ENCODE measurements around the gene RBM38. TPM values are rescaled to one million over a fixed set of nuclear protein-coding genes. Genes with fewer than 3 reads are reported as not detected.

Gene RBM38
- total and polyA plus RNA-seq, 2 of the 4 experiments (the other 2 are of a cell fraction), result 5.2 to 11.9 TPM

DNA sequence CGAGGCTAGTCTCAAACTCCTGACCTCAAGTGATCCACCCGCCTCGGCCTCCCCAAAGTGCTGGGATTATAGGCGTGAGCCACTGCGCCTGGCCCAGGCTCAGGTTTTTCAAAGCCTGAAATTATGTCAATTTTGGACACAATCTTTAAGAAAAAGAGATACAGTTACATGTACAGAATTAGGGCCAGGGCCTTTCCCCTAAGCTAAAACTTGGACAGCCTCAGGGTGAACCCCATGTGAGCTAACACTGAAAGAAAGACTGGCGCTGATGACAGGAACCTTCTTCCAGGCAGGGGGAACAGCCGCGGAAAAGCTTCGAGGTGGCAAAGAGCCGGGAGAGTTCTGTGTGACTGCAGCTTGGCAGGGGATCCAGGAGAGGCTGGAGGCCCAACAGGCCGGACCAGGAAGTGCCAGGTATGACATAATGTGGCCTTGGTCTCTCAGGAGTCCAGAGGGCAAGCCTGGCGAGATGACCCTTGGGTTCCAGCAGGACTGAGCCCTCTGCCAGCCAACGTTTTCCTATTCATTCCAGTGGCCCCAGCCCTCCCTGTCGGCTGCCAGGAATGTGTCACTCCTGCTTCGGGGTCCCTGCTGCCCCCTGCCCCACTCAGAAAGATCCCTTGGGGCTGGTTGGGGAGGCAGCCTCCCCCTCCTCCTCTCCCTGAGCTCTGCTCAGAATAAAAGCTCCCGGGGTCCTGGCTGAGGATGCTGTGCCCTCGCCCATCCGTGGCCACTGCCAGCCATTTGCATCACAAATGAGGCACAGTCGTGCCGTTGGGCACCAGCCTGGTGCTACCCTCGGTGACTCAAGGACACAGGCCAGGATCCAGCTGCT is 37.3 kb downstream of the RBM38 start:
- Histone ChIP-seq H4K91ac (ENCODE audit: insufficient read depth, low read depth, low read length) (no peak overlapping the region), H3K18ac (ENCODE audit: low read depth, low read length) (no peak overlapping the region), H3K4ac (ENCODE audit: low read depth, low read length) (no peak overlapping the region), H2BK5ac (ENCODE audit: low read depth, low read length, poor library complexity, severe bottlenecking) (no peak overlapping the region), H4K20me1 (ENCODE audit: insufficient read depth, low read length) (no peaks in the 10 kb centered on the region), H3K9ac (ENCODE audit: low read depth, low read length) (no peak overlapping the region), H3K79me1 (ENCODE audit: low read depth in 1 of 2, low read length in 2 of 2) (no peaks in the 10 kb centered on the region), H3K9me3 (ENCODE audit: control insufficient read depth, insufficient read depth, low read length) (no peaks in the 10 kb centered on the region), H2AFZ (replicated peaks; ENCODE audit: low read length, poor library complexity) (peak overlapping the region; percentile 3), H2AK9ac (replicated peaks; ENCODE audit: low read depth, low read length, poor library complexity) (no peak overlapping the region), H2AK5ac (ENCODE audit: low read depth, low read length) (no peak overlapping the region), H3K4me1 (ENCODE audit: control insufficient read depth, insufficient read depth, low read length) (no peaks in the 10 kb centered on the region), H2BK15ac (ENCODE audit: low read depth, low read length) (no peak overlapping the region), H3K4me2 (ENCODE audit: low read depth, low read length) (no peak overlapping the region), H2BK20ac (ENCODE audit: low read depth, low read length) (no peak overlapping the region), H3K9me1 (ENCODE audit: insufficient read depth, low read length) (no peaks in the 10 kb centered on the region), H3K4me3 (ENCODE audit: insufficient read depth, low read depth, low read length) (no peak overlapping the region), H3K27me3 (ENCODE audit: control insufficient read depth, insufficient read depth, low read length) (peaks cover 5% of the 10 kb centered on the region; the same call in 1 of the 2 replicates), H4K5ac (ENCODE audit: low read depth, low read length) (no peak overlapping the region), H4K8ac (ENCODE audit: low read depth in 2 of 2, low read length in 2 of 2) (no peak overlapping the region), H3K36me3 (ENCODE audit: control insufficient read depth, insufficient read depth, low read length) (no peaks in the 10 kb centered on the region), H3K27ac (ENCODE audit: insufficient read depth, low read length) (no peak overlapping the region), H3K56ac (ENCODE audit: extremely low read depth, insufficient read depth, low read length) (no peak overlapping the region), H3K14ac (replicated peaks; ENCODE audit: low read depth, low read length) (no peak overlapping the region), H3K23ac (ENCODE audit: low read depth, low read length) (no peak overlapping the region), H2BK120ac (ENCODE audit: low read depth, low read length) (no peak overlapping the region)
- ChIA-PET POLR2A (ENCODE audit: unreplicated experiment) (no interaction called here), CTCF (interaction anchor here (0.6 kb wide), 1 partner anchor 67 kb away, joined by 5 read pairs; no protein-coding TSS in a partner anchor)
- no TSS peak for BruUV-seq (replicated peaks)
- dilution Hi-C loops (cut with HindIII; ENCODE audit: low sequenced_read_pairs, unreplicated experiment) (no loop called here), intact Hi-C loops (cut with micrococcal nuclease) (no loop called here), in situ Hi-C loops (cut with MboI; ENCODE audit: low sequenced_read_pairs) (no loop called here)
- ATAC-seq (ENCODE audit: low read depth) (no peak), DNase-seq (no peak)
- no peak for TF ChIP-seq RCOR1 (IDR thresholded peaks at IDR 0.05; ENCODE audit: insufficient replicate concordance, low read length)
- no peak for TF ChIP-seq POLR2A (IDR thresholded peaks at IDR 0.05; ENCODE audit: low read depth, low read length)
- no peak for TF ChIP-seq CHD1 (IDR thresholded peaks at IDR 0.05; ENCODE audit: low read depth, low read length)
- no peak for TF ChIP-seq BHLHE40 (IDR thresholded peaks at IDR 0.05; ENCODE audit: low read depth, low read length)
- TF ChIP-seq MAFK (IDR thresholded peaks at IDR 0.05; ENCODE audit: low read depth, low read length), result no peak
- TF ChIP-seq MAZ (IDR thresholded peaks at IDR 0.05; ENCODE audit: borderline replicate concordance, low read depth, low read length), result no peak
- TF ChIP-seq FOS (IDR thresholded peaks at IDR 0.05; ENCODE audit: low read depth, low read length), result no peak
- no peak for TF ChIP-seq RAD21 (IDR thresholded peaks at IDR 0.05; ENCODE audit: low read length)
- no peak for TF ChIP-seq USF2 (IDR thresholded peaks at IDR 0.05; ENCODE audit: low read depth, low read length)
- no peak for TF ChIP-seq RFX5 (IDR thresholded peaks at IDR 0.05; ENCODE audit: low read depth, low read length)
- TF ChIP-seq, protein P1, sequence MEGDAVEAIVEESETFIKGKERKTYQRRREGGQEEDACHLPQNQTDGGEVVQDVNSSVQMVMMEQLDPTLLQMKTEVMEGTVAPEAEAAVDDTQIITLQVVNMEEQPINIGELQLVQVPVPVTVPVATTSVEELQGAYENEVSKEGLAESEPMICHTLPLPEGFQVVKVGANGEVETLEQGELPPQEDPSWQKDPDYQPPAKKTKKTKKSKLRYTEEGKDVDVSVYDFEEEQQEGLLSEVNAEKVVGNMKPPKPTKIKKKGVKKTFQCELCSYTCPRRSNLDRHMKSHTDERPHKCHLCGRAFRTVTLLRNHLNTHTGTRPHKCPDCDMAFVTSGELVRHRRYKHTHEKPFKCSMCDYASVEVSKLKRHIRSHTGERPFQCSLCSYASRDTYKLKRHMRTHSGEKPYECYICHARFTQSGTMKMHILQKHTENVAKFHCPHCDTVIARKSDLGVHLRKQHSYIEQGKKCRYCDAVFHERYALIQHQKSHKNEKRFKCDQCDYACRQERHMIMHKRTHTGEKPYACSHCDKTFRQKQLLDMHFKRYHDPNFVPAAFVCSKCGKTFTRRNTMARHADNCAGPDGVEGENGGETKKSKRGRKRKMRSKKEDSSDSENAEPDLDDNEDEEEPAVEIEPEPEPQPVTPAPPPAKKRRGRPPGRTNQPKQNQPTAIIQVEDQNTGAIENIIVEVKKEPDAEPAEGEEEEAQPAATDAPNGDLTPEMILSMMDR (conservative IDR thresholded peaks at IDR 0.05; ENCODE audit: low read depth, low read length), result no peak
- TF ChIP-seq ELK1 (IDR thresholded peaks at IDR 0.05; ENCODE audit: borderline replicate concordance, low read depth, low read length), result no peak
- WGBS, 2 experiments (ENCODE audit: extremely low coverage in 2 of 2, insufficient read length in 1 of 2), result 60% methylated on average over 12 of the region's 21 CpGs; no CpG with 5 or more reads in 1 of the 2 experiments

Data from IMR-90 (cell line).